Activated T-cell treated with anti-CD3 and anti-CD28 coated beads, Interleukin-2, amount 50 U/mL, for 24 hours (primary cell): ENCODE results near the gene RPL32.
"Not testable (repeated sequence)": the region's sequence is repeated elsewhere in the genome, so short reads cannot be mapped to it uniquely, and the experiment has no call there.

ENCODE experiments used
- DNase-seq: peaks from one replicate; pipeline ENCODE4 v3.0.0-alpha.2; 2020
- H3K27ac Mint-ChIP-seq: 2 replicates; pipeline ENCODE4 v1.8.0; 2020; ENCODE audit warnings: mild to moderate bottlenecking, mixed read lengths
- H3K27me3 Mint-ChIP-seq: 2 replicates; pipeline ENCODE4 v1.8.0; 2020; ENCODE audit warnings: mixed read lengths
- H3K36me3 Mint-ChIP-seq: 2 replicates; pipeline ENCODE4 v1.8.0; 2020; ENCODE audit warnings: low read depth, mixed read lengths
- H3K4me1 Mint-ChIP-seq: 2 replicates; pipeline ENCODE4 v1.8.0; 2020; ENCODE audit warnings: low read depth, mixed read lengths
- H3K4me3 Mint-ChIP-seq: 2 replicates; pipeline ENCODE4 v1.8.0; 2020; ENCODE audit warnings: mild to moderate bottlenecking, moderate library complexity, mixed read lengths
- H3K9me3 Mint-ChIP-seq: 2 replicates; pipeline ENCODE4 v1.8.0; 2020; ENCODE audit warnings: mixed read lengths

The RPL32 gene

DNA sequence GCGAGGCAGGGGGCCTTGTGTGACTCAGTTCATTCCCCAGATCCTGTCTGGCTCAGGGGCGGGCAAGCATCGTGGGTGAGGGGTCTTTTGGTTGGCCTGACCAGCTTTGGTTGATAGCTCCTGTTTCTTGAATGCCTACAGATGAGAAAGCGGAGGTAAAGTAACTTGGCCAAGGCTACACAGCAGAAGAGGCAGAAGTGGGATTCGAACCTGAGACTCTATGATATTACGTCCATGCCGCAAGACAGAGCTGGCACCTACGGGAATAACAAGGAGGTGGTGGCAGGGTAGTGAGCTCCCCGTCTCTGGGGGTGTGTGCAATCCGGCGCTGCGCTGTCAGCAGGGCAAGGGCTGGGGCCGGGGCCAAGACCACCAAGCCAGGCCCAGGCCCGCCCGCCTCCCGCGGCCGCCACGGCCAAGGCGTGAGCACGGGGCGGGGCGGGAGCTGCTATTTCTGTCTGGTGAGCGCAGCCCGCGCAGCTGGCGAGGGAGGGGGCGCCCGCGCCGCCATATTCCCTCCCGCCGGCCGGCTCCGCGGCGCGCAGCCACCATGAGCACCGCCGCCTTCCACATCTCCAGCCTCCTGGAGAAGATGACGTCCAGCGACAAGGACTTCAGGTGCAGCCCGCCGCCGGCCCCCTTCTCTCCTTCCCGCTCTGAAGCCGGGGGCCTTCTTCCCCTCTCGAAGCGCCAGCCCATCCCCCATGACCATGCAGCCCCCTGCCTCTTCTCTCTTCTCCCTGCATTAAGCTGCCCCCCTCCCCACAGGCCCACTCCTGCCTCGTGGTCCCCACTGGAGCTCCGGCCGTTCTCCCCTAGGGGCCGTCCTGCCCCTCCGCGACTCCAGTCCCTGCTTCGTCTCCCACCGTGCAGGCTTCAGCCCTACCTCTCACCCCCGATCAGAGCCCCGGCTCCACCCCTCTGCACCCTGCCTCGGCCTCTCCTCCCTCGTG lies 44.9 kb downstream of the RPL32 start, which contains the start of gene CAND2:
CAND2 (plus strand) TSS at position 510 of the 953 bp plus-strand sequence; CDS start at position 551, 41 bp downstream.
- H3K27ac Mint-ChIP-seq = peak within 1 kb of the TSS; percentile 68
- peak within 1 kb of the TSS; percentile 78 for H3K4me3 Mint-ChIP-seq
- peaks cover 11% of the 10 kb centered on the region for H3K4me1 Mint-ChIP-seq
- H3K9me3 Mint-ChIP-seq = no peaks in the 10 kb centered on the region
- peaks cover 6% of the 10 kb centered on the region for H3K27me3 Mint-ChIP-seq
- no peaks in the 10 kb centered on the region for H3K36me3 Mint-ChIP-seq
- DNase-seq = peak; percentile 72

DNA sequence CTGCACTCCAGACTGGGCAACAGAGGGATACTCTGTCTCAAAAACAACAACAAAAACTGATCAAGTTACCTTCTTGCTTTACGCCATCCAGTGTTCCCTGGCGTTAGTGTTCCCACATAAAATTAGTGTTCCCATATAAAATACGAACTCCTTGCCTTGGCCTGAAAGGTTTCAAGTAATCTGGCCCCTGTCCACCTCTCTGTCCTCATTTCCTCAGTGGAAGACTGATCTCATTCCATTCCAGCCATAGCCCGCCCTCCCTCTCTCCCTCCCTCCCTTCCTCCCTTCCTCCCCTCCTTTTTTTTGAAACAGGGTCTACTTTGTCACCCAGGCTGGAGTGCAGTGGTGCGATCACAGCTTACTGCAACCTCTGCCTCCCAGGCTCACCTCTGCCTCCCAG lies 47.7 kb downstream of the RPL32 start:
- Mint-ChIP-seq H3K4me3 (no peak overlapping the region), H3K27ac (no peak overlapping the region), H3K27me3 (peaks cover 6% of the 10 kb centered on the region), H3K36me3 (no peaks in the 10 kb centered on the region), H3K4me1 (peaks cover 11% of the 10 kb centered on the region), H3K9me3 (no peaks in the 10 kb centered on the region)
- DNase-seq = no peak

DNA sequence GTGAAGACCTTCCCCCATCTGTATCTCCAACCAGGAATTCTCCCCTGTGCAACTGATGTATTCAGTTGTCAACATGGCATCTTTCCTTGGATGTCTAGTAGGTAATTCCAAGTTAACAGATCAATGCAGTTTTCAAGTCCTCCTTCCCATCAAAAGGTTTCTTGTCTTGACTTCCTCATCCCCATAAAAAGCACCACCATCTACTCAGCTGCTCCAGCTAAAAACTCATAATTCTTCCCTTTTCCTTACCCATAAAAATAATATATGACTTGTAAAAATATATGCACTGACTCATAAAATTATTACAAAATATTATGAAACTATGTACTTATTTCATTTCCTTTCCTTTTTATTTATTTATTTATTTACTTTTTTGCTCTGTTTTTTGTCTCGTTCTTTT lies 49.9 kb downstream of the RPL32 start:
- no peak overlapping the region for H3K27ac Mint-ChIP-seq
- H3K4me3 Mint-ChIP-seq = no peak overlapping the region

DNA sequence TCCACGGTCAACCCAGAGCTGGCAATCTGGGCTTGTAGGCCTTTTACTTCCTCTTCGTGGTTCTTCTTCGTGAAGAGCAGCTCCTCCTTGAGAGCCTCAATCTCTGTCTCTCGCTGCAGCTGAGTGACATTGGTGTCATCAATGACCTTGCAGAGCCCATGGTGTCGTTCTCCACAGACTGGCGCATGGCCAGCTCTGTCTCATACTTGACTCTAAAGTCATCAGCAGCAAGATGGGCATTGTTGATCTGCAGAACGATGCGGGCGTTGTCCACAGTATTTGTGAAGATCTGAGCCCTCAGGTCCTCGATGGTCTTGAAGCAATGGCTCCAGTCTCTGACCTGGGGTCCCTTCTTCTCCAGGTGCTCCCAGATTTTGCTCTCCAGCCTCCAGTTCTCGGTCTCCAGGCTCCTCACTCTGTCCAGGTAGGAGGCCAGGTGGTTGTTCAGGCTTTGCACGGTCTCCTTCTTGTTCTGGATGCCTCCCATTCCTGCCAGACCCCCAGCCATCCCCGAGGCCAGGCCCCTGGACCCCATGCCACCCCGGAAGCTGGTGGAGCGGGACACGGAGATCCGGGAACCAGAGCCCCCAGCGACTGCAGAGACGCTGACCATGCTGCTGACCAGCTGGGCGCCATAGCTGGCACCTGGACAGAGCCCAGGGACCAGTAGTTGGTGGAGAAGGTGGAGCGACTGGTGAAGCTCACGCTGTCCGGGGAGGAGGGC lies 53.2 kb downstream of the RPL32 start:
- H3K4me1 Mint-ChIP-seq = not testable (repeated sequence)

More for the DNA sequence above, 49.9 kb downstream of the RPL32 start:
- Mint-ChIP-seq H3K36me3 (no peaks in the 10 kb centered on the region), H3K4me1 (peaks cover 8% of the 10 kb centered on the region), H3K9me3 (no peaks in the 10 kb centered on the region), H3K27me3 (peaks cover 4% of the 10 kb centered on the region)
- no peak for DNase-seq

DNA sequence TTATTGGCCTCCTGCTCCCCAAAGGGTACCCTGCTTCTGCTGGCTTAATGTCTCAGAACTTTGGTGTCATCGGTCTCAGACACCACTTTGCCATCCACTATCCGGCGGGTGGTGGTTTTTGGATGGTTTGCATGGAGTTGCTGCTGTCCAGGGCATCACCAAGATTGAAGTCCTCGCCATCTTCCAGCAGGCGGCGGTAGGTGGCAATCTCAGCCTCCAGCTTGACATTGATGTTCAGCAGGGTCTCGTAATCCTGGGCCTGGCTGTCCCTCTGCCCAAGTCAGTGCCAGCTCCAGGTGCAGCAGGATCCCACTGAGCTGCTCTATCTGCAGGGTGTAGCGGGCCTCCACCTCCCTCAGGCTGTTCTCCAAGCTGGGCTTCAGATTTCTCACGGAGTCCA lies 54.0 kb downstream of the RPL32 start:
- not testable (repeated sequence) for H3K4me3 Mint-ChIP-seq, H3K36me3 Mint-ChIP-seq, H3K4me1 Mint-ChIP-seq, H3K27ac Mint-ChIP-seq, H3K9me3 Mint-ChIP-seq
- DNase-seq = peak; percentile 82
- peaks cover 13% of the 10 kb centered on the region for H3K27me3 Mint-ChIP-seq

More for the DNA sequence above, 53.2 kb downstream of the RPL32 start:
- H3K9me3 Mint-ChIP-seq, H3K4me3 Mint-ChIP-seq, H3K27ac Mint-ChIP-seq, H3K36me3 Mint-ChIP-seq, H3K27me3 Mint-ChIP-seq: not testable (repeated sequence)
- DNase-seq = peak; percentile 16

DNA sequence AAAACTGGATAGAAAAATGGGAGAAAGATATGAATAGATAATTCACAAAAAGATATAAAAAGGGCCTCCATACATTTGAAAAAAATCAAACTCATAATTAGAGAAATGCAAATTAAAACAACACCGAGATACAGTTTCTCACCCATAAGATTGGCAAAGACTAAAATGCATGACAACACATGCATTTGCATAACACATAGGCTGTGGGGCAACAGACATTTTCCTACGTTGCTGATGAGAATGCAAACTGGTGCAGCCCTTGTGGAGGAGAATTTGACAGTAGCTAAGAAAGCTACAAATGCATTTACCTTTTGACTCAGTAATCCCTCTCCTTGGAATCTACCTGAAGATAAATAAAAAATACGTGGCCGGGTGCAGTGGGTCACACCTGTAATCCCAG lies 56.3 kb downstream of the RPL32 start:
- Mint-ChIP-seq H3K27me3 (peaks cover 21% of the 10 kb centered on the region), H3K27ac (no peak overlapping the region)

More for the DNA sequence above, 56.3 kb downstream of the RPL32 start:
- no peaks in the 10 kb centered on the region for H3K36me3 Mint-ChIP-seq
- no peak overlapping the region for H3K4me3 Mint-ChIP-seq
- no peaks in the 10 kb centered on the region for H3K9me3 Mint-ChIP-seq
- DNase-seq = no peak
- H3K4me1 Mint-ChIP-seq = no peaks in the 10 kb centered on the region
